ENCODE data around the gene MTCL1. TPM values are rescaled to one million over a fixed set of nuclear protein-coding genes. Genes with fewer than 3 reads are reported as not detected.

MTCL1 gene
- total RNA-seq, 1 donor from 2014 or later = 14.6 TPM

GRCh38 chr18:8860845-8861642 lies 155.7 kb downstream of the MTCL1 start:
- no peak for DNase-seq (ENCODE audit: low spot score)
- intact Hi-C loops (cut with DNase I) = no loop called here
- no peak for ATAC-seq

GRCh38 chr18:8863427-8863826 lies 158.1 kb downstream of the MTCL1 start:
- no peak for ATAC-seq
- intact Hi-C loops (cut with DNase I) = no loop called here

GRCh38 chr18:8865934-8866333 lies 160.6 kb downstream of the MTCL1 start:
- DNase-seq (ENCODE audit: low spot score) (no peak), ATAC-seq (no peak)
- intact Hi-C loops (cut with DNase I) = no loop called here

More at GRCh38 chr18:8863427-8863826, 158.1 kb downstream of the MTCL1 start:
- no peak for DNase-seq (ENCODE audit: low spot score)

- ATAC-seq (no peak), DNase-seq (ENCODE audit: low spot score) (no peak)
- intact Hi-C loops (cut with DNase I) = no loop called here
Measured at GRCh38 chr18:8866679-8867078, 161.3 kb downstream of the MTCL1 start.

- no peak for DNase-seq (ENCODE audit: low spot score)
- intact Hi-C loops (cut with DNase I) = no loop called here
- no peak for ATAC-seq
Measured at GRCh38 chr18:8868276-8868675, 162.9 kb downstream of the MTCL1 start.

- intact Hi-C loops (cut with DNase I) = no loop called here
- ATAC-seq (no peak), DNase-seq (ENCODE audit: low spot score) (no peak)
Measured at GRCh38 chr18:8868779-8869415, 163.5 kb downstream of the MTCL1 start.

GRCh38 chr18:8869696-8870095 lies 164.3 kb downstream of the MTCL1 start:
- DNase-seq (ENCODE audit: low spot score) = no peak
- ATAC-seq = no peak
- intact Hi-C loops (cut with DNase I) = no loop called here

GRCh38 chr18:8870528-8870927 lies 165.2 kb downstream of the MTCL1 start:
- ATAC-seq (no peak), DNase-seq (ENCODE audit: low spot score) (no peak)
- intact Hi-C loops (cut with DNase I) = no loop called here

- ATAC-seq (no peak), DNase-seq (ENCODE audit: low spot score) (no peak)
- intact Hi-C loops (cut with DNase I) = no loop called here
Measured at GRCh38 chr18:8871489-8871888, 166.1 kb downstream of the MTCL1 start.

GRCh38 chr18:8874872-8875271 lies 169.5 kb downstream of the MTCL1 start:
- ATAC-seq = no peak
- intact Hi-C loops (cut with DNase I) = no loop called here
- DNase-seq (ENCODE audit: low spot score) = no peak

- DNase-seq (ENCODE audit: low spot score) (no peak), ATAC-seq (no peak)
- intact Hi-C loops (cut with DNase I) = no loop called here
Measured at GRCh38 chr18:8876887-8877286, 171.5 kb downstream of the MTCL1 start.

- DNase-seq (ENCODE audit: low spot score) = no peak
- ATAC-seq = no peak
- intact Hi-C loops (cut with DNase I) = no loop called here
Measured at GRCh38 chr18:8881103-8881502, 175.7 kb downstream of the MTCL1 start.

Other genes starting within 250 kb of the MTCL1 start
- gene RAB12, start 96.1 kb upstream of the MTCL1 start, total RNA-seq = 50.2 TPM

Data from sciatic nerve (tissue), 2 donors.